EH (cell line): ENCODE results near the gene DIP2C.
"Not testable (repeated sequence)": the region's sequence is repeated elsewhere in the genome, so short reads cannot be mapped to it uniquely, and the experiment has no call there.

Source experiments
- DNase-seq: peaks from one replicate; pipeline ENCODE4 v3.0.0-alpha.2; 2015; ENCODE audit warnings: low read depth

Gene DIP2C

GRCh38 chr10:514137-514671 is 175.3 kb downstream of the DIP2C start:
- DNase-seq: no peak

GRCh38 chr10:513393-513792 is 176.1 kb downstream of the DIP2C start:
- DNase-seq: no peak

- DNase-seq: not testable (repeated sequence)
Measured at GRCh38 chr10:512661-513060, 176.8 kb downstream of the DIP2C start.

DNA sequence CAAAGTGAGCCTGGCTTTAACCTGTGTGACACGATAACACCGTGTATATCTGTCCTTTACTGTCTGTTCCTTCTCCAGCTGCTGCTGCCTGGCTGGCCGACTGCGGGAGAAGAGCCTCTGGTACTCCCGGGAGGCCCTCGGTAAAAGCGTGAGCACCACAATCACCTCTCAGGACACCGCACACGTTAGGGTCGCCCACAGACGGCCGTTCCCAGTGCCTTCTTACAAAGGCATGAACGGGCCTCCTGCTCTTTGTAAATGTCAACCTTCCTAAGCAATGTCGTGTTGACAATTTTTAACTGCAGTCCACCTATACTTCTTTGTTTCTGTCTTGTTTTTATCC is 177.6 kb downstream of the DIP2C start:
- no peak for DNase-seq

DNA sequence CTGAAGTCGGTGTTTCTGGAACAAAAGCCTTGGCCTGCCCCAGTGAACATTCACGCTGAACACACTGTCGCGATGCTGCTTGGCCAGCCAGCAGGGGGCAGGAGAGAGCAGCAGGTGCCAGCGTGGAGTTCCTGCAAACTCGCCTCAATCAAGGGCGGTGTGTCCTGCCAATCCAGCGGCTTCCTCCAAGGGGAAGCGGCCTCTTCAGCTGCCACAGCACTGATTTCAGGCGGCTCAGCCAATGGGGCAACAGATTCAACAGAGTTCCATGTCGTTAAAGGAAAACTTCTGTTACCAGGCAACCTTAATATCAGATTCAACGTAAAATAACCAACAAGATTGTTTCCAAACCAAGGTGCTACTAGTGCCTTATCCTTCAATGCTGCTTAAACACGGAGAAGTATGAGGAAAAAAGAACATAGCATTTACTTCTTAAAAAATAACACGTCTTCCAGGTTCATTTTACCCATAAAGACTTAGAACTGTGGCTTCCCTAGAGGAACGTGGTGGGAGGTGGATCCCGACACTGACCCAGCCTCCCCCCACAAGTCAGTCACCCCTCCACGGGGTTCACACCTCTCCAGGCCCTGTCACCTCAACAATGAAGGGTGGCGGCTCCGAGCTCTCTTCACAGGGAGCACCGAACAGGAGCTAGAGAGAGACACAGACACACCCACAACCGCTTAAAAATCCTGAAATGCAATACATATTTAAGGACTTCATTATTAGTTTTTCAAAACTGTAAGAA is 178.2 kb downstream of the DIP2C start:
- peak; percentile 93 for DNase-seq

- DNase-seq: no peak
Measured at GRCh38 chr10:510415-510881, 179.0 kb downstream of the DIP2C start.

DNA sequence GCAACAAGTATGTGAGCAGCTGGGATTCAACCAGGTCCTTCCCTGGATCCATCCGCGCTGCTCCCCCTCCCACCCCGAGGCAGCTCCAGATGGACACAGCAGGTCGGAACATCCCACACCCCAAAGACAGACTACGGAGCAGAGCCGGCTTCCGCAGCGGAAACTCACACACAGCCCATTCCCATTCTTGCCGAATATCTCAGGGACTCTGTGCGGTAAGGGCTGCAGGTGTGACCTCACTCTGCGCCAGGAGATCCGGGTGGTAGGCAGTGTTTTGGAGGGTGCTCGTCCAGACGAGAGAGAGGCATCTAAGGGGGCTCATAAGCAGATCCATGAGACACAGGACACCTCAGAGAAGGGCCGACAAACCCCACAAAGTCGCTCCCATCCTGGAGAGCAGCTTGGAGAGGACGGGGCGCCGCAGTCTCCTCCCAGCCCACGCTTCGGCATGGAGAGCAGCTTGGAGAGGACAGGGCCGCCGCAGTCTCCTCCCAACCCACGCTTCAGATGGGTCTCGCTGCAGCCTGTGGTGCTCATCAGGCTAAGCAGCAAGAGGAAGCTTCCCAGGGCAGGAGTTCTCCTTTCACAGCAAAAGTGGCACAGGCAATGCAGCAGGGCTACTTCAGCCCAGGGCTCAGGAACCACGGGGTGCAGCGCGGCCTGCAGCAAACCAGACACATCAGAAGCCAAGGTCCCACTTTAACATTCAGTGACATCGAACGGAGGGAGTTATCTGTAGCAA is 179.9 kb downstream of the DIP2C start:
- DNase-seq: no peak

DNA sequence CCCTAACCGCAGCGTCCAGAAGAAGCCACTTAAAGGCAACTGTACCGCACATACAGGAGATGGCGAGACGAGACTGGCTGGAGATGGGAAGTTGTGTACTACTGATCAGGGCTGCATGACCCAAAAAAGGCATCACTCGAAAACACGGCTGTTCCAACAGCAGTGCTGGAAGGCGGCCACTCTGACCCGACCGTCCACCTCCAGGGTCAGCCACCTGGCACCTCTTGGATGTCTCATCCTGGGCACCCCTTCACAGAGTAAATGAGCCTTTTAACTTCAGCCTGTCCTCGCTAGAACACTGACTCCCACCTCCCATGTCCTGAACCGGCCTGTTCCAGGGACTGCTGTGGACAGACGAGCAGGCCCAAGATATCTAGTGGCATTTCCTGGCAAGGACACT is 180.7 kb downstream of the DIP2C start:
- no peak for DNase-seq

DNA sequence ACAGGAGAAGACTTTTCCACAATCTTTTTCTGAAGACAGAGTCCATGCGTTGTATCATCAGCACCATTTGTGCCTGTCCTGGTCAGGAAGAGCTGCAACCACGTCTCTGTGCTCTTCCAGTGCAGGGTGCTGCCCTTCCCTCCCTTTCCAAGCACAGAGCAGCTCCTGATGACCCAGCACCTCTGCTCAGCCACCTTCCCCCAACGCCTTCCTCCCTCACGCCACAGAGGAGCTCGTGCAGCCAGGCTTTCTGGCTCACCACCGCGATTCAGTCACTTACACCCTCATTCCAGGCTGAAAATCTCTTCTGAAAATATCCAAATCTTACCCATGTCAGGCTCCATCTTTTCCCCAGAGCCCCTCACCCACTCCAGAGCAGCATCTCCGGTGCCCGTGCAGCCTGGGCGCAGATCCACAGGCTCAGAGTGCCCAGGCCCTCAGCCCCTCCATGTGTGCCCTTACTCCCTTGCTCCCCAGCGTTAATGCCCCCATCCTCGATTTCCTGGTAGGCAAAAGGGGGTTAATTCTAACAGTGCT is 181.5 kb downstream of the DIP2C start:
- DNase-seq: no peak

DNA sequence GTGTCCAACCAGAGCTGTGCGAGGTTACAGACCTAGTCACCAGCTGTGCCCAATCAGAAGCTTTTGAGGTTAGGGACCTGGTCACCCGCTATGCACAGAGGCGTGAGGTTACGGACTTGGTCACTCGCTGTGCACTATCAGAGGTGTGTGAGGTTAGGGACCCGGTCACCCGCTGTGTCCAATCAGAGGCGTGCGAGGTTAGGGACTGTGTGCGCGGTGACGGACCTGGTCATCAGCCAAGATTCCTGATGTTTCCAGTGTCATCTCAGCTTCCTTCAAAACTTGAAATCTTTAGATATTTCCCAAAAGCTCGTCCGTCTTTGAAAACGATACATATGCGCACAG is 182.1 kb downstream of the DIP2C start:
- DNase-seq: no peak

DNA sequence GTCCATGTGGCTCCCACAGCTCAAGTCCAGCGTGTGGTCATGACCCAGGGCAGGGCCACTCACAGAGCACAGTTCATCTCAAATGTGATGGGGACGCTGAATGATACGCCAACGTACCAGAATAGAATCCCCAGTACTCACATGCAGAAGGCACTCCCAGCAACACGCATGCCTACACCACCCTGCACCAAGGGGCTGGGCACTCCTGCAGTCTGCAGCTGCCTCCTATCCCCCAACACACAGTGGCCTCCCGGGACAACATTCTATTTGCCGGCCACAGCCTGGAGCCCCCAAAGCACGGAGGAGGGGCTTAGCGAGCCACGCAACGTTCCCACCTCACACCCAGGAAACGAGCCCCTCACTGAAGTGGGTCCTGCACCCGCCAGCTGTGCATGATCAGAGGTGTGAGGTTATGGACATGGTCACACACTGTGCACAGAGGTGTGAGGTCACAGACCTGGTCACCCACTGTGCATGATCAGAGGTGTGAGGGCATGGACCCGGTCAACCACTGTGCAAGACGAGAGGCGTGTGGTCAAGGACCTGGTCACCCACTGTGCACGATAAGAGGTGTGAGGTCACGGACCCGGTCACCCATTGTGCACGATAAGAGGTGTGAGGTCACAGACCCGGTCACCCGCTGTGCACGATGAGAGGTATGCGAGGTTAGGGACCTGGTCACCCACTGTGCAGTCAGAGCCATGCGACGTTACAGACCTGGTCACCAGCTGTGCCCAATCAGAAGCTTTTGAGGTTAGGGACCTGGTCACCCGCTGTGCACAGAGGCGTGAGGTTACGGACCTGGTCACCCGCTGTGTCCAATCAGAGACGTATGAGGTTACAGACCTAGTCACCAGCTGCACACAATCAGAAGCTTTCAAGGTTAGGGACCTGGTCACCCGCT is 182.8 kb downstream of the DIP2C start:
- no peak for DNase-seq

GRCh38 chr10:505419-505818 is 184.0 kb downstream of the DIP2C start:
- DNase-seq: no peak

DNA sequence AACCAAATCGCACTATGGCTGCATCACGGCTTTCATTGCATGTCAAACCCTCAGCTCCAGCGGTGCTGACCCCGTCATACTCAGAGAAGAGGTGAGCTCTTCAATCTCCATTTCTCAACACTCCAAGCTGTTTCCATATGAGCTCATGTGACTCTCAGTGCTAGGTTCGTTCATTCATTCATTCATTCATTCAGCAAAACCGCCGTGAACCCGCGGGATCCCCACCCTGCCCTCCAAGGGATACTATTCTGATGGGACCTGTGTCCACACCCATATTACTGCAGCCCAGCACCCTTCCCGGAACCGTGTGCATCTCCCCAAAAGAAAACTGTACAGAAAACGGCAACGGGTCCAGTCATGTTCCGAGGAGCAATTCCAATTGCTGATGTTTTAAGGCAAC is 184.7 kb downstream of the DIP2C start:
- DNase-seq: no peak

GRCh38 chr10:504121-504611 is 185.3 kb downstream of the DIP2C start:
- no peak for DNase-seq

GRCh38 chr10:501596-501995 is 187.9 kb downstream of the DIP2C start:
- no peak for DNase-seq

DNA sequence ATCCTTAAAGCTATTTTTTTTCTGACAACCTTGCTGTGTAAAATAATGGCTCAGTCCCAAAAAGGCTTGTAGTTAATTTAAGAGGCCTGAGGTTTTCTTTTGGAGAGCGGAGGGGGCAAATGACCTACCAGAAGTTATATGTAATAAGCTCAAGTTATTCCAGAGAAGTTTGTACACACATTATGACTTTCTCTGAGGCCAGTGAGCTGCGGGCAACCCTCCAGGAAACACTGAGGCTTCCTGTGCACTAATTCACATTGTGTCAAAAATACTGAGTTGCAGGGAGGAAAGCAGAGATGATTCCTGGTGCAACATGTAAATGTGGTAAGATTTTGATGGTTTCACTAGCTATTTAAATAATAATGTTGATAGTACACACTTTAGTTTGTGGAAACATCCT is 188.6 kb downstream of the DIP2C start:
- peak; percentile 55 for DNase-seq

- DNase-seq: no peak
Measured at GRCh38 chr10:499991-500390, 189.5 kb downstream of the DIP2C start.

DNA sequence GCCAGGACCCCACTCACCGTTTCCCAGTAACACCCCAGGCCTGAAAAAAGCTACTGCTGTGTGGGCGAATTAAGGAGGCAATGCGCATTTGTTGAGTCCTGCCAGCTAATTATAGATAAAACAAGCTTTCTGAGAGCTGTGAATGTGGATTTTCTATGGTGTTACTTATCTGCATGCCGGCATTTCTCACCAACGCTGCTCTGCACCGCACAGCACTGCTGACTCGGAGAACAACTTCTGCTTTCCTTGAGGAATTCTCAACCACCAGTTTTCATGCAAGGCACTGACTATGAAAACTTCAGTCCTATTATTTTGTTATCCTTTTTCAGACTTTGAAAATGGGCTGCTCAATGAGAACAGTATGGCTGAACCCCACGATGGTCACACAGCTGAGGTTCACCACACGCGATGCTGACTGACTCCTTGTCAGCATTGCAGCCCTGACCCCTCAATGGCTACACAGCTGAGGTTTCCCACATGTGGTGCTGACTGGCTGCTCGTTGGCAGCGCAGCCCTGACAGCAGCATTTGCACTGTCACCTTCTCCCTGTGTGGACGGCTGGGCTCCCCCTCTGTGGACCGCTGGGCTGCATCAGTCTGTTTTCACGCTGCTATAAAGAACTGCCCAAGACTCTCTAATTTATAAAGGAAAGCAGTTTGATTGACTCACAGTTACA is 190.6 kb downstream of the DIP2C start:
- DNase-seq: no peak

GRCh38 chr10:497898-498451 is 191.5 kb downstream of the DIP2C start:
- DNase-seq: no peak

DNA sequence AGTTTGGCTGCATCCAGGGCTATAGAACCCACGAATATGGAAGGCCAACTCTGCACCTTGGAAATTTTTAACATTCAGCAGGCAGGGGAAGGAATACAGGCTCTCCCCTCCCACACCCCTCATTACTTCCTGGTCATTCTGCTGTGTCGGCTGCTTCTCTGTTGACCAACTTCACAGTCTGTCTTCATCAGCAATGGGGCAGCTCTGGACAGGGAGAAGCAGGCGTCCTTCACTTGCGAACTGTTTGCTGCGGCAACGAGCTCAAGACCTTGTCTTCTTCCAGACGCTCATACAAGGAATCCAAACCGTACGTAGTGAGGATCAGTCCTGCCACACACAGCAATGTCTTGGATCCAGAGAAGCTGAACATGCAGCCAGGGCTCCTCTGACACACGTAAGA is 192.2 kb downstream of the DIP2C start:
- no peak for DNase-seq

DNA sequence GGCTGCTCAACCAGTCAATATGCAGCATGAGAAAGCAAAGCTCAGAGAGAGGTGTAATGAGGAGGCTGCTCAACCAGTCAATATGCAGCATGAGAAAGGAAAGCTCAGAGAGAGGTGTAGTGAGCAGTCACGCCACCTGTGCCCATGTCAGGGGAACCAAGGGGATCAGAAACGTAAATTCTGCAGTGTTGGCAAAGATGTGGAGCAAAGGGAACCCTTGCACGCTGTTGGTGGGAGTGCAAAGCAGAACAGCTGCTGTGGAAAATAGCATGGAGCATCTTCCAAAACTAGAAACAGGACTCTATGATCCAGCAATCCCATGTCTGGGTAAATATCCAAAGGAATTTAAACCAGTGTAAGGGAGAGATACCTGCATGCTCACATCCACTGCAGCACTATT is 194.9 kb downstream of the DIP2C start:
- DNase-seq: no peak
